SK-N-SH treated with all-trans-retinoic acid at 6 μM for 48 hours (cell line): ENCODE data around the gene ANKRD28.

Source experiments
- ATAC-seq: fragments of 200-7000 bp; cut with Tn5 transposase; 3 replicates; pipeline ENCODE4 v1.9.1; 2020; ENCODE audit warnings: mild to moderate bottlenecking, moderate library complexity
- ARNTL ChIP-seq: fragments of 450-650 bp; formaldehyde crosslinking; IDR thresholded peaks from 2 replicates; pipeline ENCODE4 v1.5.0; 2020; ENCODE audit warnings: low read depth, mild to moderate bottlenecking, moderate library complexity, borderline replicate concordance
- BACH2 ChIP-seq: fragments of 250-450 bp; sonication (Bioruptor Pico); IDR thresholded peaks from 2 replicates; pipeline ENCODE4 v1.9.0; 2021; ENCODE audit warnings: mild to moderate bottlenecking, borderline replicate concordance
- ESRRG ChIP-seq: fragments of 250-450 bp; sonication (Bioruptor Pico); IDR thresholded peaks from 2 replicates; pipeline ENCODE4 v1.6.1; 2021; ENCODE audit warnings: mild to moderate bottlenecking
- GLIS3 ChIP-seq: fragments of 250-450 bp; sonication (Bioruptor Pico); IDR thresholded peaks from 2 replicates; pipeline ENCODE4 v1.5.0; 2020; ENCODE audit warnings: mild to moderate bottlenecking, moderate library complexity
- ISL1 ChIP-seq: fragments of 250-450 bp; sonication (Bioruptor Pico); IDR thresholded peaks from 2 replicates; pipeline ENCODE4 v2.1.2; 2022; ENCODE audit warnings: mild to moderate bottlenecking, moderate library complexity
- OSR1 ChIP-seq: fragments of 250-450 bp; sonication (Bioruptor Pico); IDR thresholded peaks from 2 replicates; pipeline ENCODE4 v1.8.0; 2022; ENCODE audit warnings: moderate library complexity, mild to moderate bottlenecking, inconsistent platforms
- SNAI2 ChIP-seq: fragments of 250-450 bp; sonication (Bioruptor Pico); IDR thresholded peaks from 2 replicates; pipeline ENCODE4 v1.5.0; 2020; ENCODE audit warnings: mild to moderate bottlenecking, moderate library complexity
- TCF4 ChIP-seq: fragments of 250-450 bp; sonication (Bioruptor Pico); IDR thresholded peaks from 2 replicates; pipeline ENCODE4 v1.8.0; 2021; ENCODE audit warnings: mild to moderate bottlenecking, moderate library complexity, borderline replicate concordance
- TOX ChIP-seq: fragments of 250-450 bp; sonication (Bioruptor Pico); IDR thresholded peaks from 2 replicates; pipeline ENCODE4 v1.8.0; 2021; ENCODE audit warnings: mild to moderate bottlenecking, moderate library complexity, borderline replicate concordance
- ZC3H10 ChIP-seq: fragments of 250-450 bp; sonication (Bioruptor Pico); IDR thresholded peaks from 2 replicates; pipeline ENCODE4 v1.5.1; 2021; ENCODE audit warnings: mild to moderate bottlenecking, moderate library complexity
- ZFP3 ChIP-seq: fragments of 250-450 bp; sonication (Bioruptor Pico); IDR thresholded peaks from 2 replicates; pipeline ENCODE4 v1.5.0; 2020; ENCODE audit warnings: mild to moderate bottlenecking, moderate library complexity
- ZNF565 ChIP-seq: fragments of 450-650 bp; formaldehyde crosslinking; conservative IDR thresholded peaks from 2 replicates; pipeline ENCODE4 v1.5.0; 2020; ENCODE audit warnings: low read depth, mild to moderate bottlenecking, moderate library complexity
- ZNF70 ChIP-seq: fragments of 450-650 bp; formaldehyde crosslinking; IDR thresholded peaks from 2 replicates; pipeline ENCODE4 v1.5.0; 2020; ENCODE audit warnings: mild to moderate bottlenecking, moderate library complexity
- TF ChIP-seq, protein P1 (sequence below): fragments of 250-450 bp; sonication (Bioruptor Pico); IDR thresholded peaks from 2 replicates; pipeline ENCODE4 v1.5.1; 2020; ENCODE audit warnings: low read depth, mild to moderate bottlenecking, moderate library complexity
- TF ChIP-seq, protein P2 (sequence below): fragments of 250-450 bp; sonication (Bioruptor Pico); IDR thresholded peaks from 2 replicates; pipeline ENCODE4 v1.8.0; 2021; ENCODE audit warnings: low read depth, mild to moderate bottlenecking, moderate library complexity, borderline replicate concordance
- TF ChIP-seq, protein P3 (sequence below): fragments of 250-450 bp; sonication (Bioruptor Pico); IDR thresholded peaks from 2 replicates; pipeline ENCODE4 v1.8.0; 2020; ENCODE audit warnings: mild to moderate bottlenecking, moderate library complexity, borderline replicate concordance
- TF ChIP-seq, protein P4 (sequence below): fragments of 250-450 bp; sonication (Bioruptor Pico); IDR thresholded peaks from 2 replicates; pipeline ENCODE4 v1.5.0; 2020; ENCODE audit warnings: mild to moderate bottlenecking, moderate library complexity
- TF ChIP-seq, protein P5 (sequence below): fragments of 250-450 bp; sonication (Bioruptor Pico); IDR thresholded peaks from 2 replicates; pipeline ENCODE4 v1.5.1; 2021; ENCODE audit warnings: mild to moderate bottlenecking, moderate library complexity

The ANKRD28 gene

DNA sequence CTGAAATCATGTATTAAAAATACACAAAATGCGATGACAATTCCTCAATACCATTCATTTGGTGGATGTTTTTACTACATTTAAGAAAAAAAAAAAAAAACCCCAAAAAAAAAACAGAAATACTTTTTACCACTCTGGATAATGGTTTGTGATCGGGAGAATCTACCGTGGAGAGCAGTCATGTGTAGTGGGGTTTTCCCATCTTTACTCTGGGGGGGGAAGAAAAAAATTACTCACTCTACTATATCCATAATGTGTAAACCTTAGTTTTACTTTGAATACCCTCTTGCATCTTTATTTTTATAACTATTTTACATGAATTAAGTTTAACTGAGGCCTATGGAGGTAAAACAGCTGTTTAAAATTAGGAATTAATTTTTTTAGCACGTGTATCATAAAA lies 83.3 kb downstream of the ANKRD28 start (continued):
- TF ChIP-seq ZNF565 (CRISPR knock-in tag), result no peak
- TF ChIP-seq, protein P1, sequence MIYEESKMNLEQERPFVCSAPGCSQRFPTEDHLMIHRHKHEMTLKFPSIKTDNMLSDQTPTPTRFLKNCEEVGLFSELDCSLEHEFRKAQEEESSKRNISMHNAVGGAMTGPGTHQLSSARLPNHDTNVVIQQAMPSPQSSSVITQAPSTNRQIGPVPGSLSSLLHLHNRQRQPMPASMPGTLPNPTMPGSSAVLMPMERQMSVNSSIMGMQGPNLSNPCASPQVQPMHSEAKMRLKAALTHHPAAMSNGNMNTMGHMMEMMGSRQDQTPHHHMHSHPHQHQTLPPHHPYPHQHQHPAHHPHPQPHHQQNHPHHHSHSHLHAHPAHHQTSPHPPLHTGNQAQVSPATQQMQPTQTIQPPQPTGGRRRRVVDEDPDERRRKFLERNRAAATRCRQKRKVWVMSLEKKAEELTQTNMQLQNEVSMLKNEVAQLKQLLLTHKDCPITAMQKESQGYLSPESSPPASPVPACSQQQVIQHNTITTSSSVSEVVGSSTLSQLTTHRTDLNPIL (CRISPR knock-in tag), result no peak
- no peak for TF ChIP-seq ESRRG (CRISPR knock-in tag)
- TF ChIP-seq TCF4 (CRISPR knock-in tag), result no peak
- no peak for TF ChIP-seq OSR1 (CRISPR knock-in tag)
- no peak for TF ChIP-seq ZC3H10 (CRISPR knock-in tag)
- TF ChIP-seq, protein P2, sequence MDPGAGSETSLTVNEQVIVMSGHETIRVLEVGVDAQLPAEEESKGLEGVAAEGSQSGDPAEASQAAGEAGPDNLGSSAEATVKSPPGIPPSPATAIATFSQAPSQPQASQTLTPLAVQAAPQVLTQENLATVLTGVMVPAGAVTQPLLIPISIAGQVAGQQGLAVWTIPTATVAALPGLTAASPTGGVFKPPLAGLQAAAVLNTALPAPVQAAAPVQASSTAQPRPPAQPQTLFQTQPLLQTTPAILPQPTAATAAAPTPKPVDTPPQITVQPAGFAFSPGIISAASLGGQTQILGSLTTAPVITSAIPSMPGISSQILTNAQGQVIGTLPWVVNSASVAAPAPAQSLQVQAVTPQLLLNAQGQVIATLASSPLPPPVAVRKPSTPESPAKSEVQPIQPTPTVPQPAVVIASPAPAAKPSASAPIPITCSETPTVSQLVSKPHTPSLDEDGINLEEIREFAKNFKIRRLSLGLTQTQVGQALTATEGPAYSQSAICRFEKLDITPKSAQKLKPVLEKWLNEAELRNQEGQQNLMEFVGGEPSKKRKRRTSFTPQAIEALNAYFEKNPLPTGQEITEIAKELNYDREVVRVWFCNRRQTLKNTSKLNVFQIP (CRISPR knock-in tag), result no peak
- no peak for TF ChIP-seq GLIS3 (CRISPR knock-in tag)

DNA sequence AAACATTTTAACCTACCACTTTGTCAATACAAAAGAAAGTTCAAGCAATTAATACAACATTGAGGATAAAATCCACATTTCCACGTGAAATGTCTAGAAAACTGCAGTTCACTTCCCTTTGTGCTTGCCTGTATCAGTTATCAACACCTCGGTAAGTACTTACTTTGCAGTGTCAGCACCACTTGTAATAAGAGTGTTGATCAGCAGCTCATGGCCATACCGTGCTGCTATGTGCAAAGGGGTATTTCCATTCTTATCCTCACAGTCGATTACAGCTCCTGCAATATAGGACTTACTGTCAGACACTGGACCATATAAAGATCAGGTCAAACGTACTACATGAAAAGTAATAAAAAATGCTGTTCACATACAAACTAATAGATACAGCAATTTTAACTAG lies 84.4 kb downstream of the ANKRD28 start:
- TF ChIP-seq ZNF565 (CRISPR knock-in tag), result no peak
- TF ChIP-seq ZNF70 (CRISPR knock-in tag), result no peak
- no peak for TF ChIP-seq OSR1 (CRISPR knock-in tag)
- TF ChIP-seq, protein P3, sequence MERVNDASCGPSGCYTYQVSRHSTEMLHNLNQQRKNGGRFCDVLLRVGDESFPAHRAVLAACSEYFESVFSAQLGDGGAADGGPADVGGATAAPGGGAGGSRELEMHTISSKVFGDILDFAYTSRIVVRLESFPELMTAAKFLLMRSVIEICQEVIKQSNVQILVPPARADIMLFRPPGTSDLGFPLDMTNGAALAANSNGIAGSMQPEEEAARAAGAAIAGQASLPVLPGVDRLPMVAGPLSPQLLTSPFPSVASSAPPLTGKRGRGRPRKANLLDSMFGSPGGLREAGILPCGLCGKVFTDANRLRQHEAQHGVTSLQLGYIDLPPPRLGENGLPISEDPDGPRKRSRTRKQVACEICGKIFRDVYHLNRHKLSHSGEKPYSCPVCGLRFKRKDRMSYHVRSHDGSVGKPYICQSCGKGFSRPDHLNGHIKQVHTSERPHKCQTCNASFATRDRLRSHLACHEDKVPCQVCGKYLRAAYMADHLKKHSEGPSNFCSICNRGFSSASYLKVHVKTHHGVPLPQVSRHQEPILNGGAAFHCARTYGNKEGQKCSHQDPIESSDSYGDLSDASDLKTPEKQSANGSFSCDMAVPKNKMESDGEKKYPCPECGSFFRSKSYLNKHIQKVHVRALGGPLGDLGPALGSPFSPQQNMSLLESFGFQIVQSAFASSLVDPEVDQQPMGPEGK (CRISPR knock-in tag), result no peak
- TF ChIP-seq SNAI2 (CRISPR knock-in tag), result no peak
- no peak for TF ChIP-seq ARNTL (CRISPR knock-in tag)
- TF ChIP-seq TOX (CRISPR knock-in tag), result no peak
- TF ChIP-seq, protein P2 (CRISPR knock-in tag), result no peak
- TF ChIP-seq, protein P4, sequence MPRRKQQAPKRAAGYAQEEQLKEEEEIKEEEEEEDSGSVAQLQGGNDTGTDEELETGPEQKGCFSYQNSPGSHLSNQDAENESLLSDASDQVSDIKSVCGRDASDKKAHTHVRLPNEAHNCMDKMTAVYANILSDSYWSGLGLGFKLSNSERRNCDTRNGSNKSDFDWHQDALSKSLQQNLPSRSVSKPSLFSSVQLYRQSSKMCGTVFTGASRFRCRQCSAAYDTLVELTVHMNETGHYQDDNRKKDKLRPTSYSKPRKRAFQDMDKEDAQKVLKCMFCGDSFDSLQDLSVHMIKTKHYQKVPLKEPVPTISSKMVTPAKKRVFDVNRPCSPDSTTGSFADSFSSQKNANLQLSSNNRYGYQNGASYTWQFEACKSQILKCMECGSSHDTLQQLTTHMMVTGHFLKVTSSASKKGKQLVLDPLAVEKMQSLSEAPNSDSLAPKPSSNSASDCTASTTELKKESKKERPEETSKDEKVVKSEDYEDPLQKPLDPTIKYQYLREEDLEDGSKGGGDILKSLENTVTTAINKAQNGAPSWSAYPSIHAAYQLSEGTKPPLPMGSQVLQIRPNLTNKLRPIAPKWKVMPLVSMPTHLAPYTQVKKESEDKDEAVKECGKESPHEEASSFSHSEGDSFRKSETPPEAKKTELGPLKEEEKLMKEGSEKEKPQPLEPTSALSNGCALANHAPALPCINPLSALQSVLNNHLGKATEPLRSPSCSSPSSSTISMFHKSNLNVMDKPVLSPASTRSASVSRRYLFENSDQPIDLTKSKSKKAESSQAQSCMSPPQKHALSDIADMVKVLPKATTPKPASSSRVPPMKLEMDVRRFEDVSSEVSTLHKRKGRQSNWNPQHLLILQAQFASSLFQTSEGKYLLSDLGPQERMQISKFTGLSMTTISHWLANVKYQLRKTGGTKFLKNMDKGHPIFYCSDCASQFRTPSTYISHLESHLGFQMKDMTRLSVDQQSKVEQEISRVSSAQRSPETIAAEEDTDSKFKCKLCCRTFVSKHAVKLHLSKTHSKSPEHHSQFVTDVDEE, result no peak
- TF ChIP-seq ZFP3 (CRISPR knock-in tag), result no peak
- no peak for TF ChIP-seq ESRRG (CRISPR knock-in tag)
- TF ChIP-seq, protein P5, sequence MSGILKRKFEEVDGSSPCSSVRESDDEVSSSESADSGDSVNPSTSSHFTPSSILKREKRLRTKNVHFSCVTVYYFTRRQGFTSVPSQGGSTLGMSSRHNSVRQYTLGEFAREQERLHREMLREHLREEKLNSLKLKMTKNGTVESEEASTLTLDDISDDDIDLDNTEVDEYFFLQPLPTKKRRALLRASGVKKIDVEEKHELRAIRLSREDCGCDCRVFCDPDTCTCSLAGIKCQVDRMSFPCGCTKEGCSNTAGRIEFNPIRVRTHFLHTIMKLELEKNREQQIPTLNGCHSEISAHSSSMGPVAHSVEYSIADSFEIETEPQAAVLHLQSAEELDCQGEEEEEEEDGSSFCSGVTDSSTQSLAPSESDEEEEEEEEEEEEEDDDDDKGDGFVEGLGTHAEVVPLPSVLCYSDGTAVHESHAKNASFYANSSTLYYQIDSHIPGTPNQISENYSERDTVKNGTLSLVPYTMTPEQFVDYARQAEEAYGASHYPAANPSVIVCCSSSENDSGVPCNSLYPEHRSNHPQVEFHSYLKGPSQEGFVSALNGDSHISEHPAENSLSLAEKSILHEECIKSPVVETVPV (CRISPR knock-in tag), result no peak
- TF ChIP-seq TCF4 (CRISPR knock-in tag), result no peak
- ATAC-seq, result no peak

DNA sequence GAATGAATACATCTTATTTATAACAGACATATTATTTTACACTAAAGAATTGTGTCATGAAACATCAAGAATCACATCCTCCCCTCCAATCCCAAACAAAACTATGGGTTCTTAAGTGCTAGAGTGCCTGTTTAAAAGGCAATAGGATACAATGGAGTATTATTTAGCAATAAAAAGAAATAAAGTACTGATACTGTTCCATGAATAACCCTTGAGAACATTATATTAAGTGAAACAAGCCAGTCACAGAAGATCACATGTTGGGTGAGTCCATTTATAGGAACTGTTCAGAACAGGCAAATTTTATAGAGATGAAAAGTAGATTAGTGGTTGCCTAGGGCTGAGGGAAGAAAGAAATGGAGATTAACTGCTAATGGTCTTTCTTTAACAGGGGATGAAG lies 86.5 kb downstream of the ANKRD28 start:
- ATAC-seq, result no peak
- TF ChIP-seq, protein P5 (CRISPR knock-in tag), result no peak
- TF ChIP-seq SNAI2 (CRISPR knock-in tag), result no peak
- TF ChIP-seq ISL1 (CRISPR knock-in tag), result no peak
- no peak for TF ChIP-seq ZC3H10 (CRISPR knock-in tag)
- TF ChIP-seq, protein P3 (CRISPR knock-in tag), result no peak
- TF ChIP-seq OSR1 (CRISPR knock-in tag), result no peak
- no peak for TF ChIP-seq BACH2 (CRISPR knock-in tag)
- no peak for TF ChIP-seq TCF4 (CRISPR knock-in tag)
- no peak for TF ChIP-seq ZNF565 (CRISPR knock-in tag)
- TF ChIP-seq, protein P4, result no peak
